ENCODE data around the gene C3orf22.
"Not testable (repeated sequence)": the region's sequence is repeated elsewhere in the genome, so short reads cannot be mapped to it uniquely, and the experiment has no call there.

Gene C3orf22

GRCh38 chr3:126558336-126559071 is at the start of gene C3orf22:
Gene C3orf22 (minus strand): TSS chr3:126558932. CDS start chr3:126553390, 5,542 bp downstream.
- DNase-seq: no peak

GRCh38 chr3:126607214-126607908 is 48.6 kb upstream of the C3orf22 start:
- no peak for DNase-seq

GRCh38 chr3:126606001-126606400 is 47.3 kb upstream of the C3orf22 start:
- DNase-seq: no peak

GRCh38 chr3:126604691-126605090 is 46.0 kb upstream of the C3orf22 start:
- DNase-seq: no peak

DNA sequence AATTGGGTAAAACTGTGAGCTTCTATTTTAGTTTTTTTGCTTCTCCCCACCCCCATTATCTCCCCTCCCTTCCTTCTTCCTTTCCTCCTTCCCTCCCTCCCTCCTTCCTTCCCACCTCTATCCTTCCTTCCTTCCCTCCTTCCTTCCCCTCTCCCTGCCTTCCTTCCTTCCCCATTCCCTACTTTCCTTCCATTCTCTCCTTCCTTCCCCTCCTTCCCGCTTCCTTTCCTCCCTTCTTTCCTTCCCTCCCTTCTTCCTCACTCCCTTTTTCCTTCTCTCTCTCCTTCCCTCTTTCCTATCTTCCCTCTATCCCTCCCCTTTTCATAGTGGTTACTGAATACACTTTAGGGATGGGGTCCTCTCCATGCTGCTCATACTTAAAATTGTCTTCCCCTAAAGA is 40.4 kb upstream of the C3orf22 start:
- no peak for DNase-seq

- DNase-seq: not testable (repeated sequence)
Measured at GRCh38 chr3:126595479-126595878, 36.7 kb upstream of the C3orf22 start.

GRCh38 chr3:126591515-126591914 is 32.8 kb upstream of the C3orf22 start:
- not testable (repeated sequence) for DNase-seq

GRCh38 chr3:126582311-126582710 is 23.6 kb upstream of the C3orf22 start:
- peak; percentile 48 for DNase-seq

DNA sequence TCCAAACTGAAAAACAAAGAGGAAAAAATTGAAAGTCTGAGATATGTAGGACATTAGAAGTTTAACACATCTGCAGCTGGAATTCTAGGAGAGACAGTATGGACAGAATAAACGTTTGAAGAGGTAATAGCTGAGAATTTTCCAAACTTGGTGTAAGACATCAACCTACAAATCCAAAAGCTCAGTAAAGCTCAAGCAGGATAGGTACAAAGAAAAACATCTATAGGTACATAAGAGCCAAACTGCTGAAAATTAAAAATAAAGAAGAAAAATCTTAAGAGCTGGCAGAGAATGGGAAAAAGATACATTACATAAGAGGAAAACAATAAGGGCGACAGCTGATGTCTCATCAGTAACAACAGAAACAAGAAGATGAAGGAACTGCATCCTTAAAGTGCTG is 22.8 kb upstream of the C3orf22 start:
- no peak for DNase-seq

GRCh38 chr3:126580746-126581145 is 22.0 kb upstream of the C3orf22 start:
- DNase-seq: no peak

- DNase-seq: no peak
Measured at GRCh38 chr3:126578702-126579101, 20.0 kb upstream of the C3orf22 start.

DNA sequence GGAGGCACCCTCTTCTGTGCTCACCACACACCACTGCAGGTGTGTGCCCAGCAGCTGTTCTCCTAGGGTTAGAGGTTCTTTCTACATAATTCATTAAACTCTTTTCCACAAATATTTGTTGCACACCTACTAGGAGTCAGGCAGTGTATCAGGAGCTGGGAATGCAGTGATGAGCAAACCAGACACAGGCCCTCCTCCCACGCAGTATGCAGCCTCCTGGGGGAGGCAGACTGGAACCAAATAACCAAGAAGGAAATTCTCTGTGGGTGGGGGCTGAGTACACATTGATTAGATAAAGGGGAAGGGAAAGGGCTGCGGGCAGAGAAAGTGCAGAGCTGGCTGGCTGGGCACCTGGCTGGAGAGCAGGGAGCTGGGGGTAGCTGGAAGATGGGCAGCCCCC is 18.5 kb upstream of the C3orf22 start:
- no peak for DNase-seq

DNA sequence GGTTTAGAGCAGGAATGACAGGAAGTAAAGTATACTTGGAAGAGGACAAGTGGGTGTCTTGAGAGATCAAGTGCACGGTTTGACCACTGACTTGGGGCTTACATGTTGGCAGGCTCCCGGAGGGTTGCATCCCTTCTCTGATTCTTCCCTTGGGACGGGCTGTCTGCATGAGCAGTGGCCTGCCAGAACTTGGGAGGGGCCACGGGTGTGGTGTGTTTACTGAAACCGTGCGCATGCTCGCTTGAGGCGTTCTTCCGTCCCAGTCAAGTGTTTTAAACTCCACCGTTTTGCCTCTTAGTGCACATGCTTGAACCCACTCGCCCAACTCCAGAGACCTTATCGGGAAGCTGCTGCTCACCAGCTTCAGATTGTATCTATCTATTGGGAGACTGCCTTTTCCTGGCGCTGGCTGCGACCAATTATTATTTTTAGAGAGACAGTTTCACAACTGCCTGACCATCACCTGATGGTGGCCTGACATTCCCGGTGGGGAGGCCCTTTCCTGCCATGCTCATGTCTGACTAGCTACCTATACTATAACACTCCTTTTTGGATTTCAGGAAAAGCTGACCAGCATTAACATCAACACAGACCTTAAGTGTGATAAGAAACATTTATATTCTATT is 14.9 kb upstream of the C3orf22 start:
- no peak for DNase-seq

DNA sequence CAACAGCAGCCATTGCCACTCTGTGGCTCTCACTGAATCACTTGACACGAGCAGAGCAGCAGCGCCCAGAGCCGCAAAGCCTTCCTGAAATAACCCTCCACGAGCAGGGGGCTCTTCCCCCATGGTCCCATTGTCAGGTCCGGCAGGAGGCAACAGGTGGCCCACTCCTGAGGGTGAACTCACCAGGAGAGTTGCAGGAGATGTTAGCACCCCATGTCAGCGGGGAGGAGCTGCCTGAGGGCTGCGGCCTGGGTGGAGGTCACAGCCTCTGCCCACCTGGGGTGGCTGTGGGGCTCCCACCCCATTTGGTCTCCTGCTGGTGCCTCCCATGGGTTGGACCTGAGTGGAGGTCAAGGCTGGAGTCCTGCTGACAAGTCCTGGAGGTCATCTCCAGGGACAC is 12.3 kb upstream of the C3orf22 start:
- peak; percentile 67 for DNase-seq

GRCh38 chr3:126570103-126570541 is 11.4 kb upstream of the C3orf22 start:
- DNase-seq: no peak

- no peak for DNase-seq
Measured at GRCh38 chr3:126569390-126569975, 10.8 kb upstream of the C3orf22 start.

DNA sequence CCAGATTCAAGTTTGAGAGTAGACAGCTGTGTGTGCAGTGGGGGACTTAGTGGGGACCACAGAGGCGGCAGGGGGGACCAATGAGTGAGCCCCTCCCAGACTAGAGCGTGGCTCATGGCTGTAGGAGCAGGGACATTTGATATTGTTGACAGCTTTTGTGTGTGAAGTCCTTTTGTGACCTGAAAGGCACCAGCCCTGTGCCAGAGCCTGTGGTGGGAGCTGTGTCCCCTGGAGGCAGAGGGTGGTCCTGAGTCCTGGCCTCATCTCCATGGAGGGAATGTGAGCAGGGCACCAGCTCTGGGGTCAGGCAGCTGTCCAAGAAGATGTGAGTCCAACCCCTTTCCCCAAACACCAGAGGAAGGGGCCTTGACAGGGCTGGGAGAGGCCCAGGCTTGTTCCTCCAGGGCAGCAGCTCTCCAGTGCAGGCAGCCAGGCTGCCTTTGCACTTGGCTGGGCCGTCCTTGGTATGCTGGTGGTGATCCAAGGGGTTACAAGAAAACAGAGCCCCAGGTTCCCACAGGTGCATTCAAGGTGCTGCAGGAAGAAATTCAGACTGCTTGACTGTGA is 10.1 kb upstream of the C3orf22 start:
- DNase-seq: no peak

- no peak for DNase-seq
Measured at GRCh38 chr3:126567696-126568438, 9.1 kb upstream of the C3orf22 start.

GRCh38 chr3:126562737-126563276 is 4.1 kb upstream of the C3orf22 start:
- DNase-seq: no peak

- no peak for DNase-seq
Measured at GRCh38 chr3:126557761-126558160, 971 bp downstream of the C3orf22 start.

DNA sequence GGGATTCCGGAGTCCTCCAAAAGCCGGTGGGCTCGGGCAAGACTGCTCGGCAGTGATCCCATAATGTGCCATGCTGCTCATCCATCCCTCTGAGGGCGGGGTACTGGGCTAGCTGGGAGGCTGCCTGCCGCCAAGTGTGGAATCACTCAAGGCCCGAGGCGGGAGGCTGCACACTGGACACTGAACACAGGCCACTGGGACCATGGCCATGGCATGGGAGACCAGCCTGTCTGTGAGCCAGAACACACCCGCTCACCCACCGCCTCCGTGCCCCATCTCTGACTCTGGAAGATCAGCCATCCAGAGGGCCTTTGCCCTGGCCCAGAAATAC is 1.4 kb downstream of the C3orf22 start:
- no peak for DNase-seq
